Neural cell (in vitro differentiated cells): ENCODE data around the gene TSEN15. TPM values are rescaled to one million over a fixed set of nuclear protein-coding genes. Genes with fewer than 3 reads are reported as not detected.

ENCODE experiments used
- H2AFZ ChIP-seq: fragments of 200-600, 300-800 bp; sonication (generic), shearing (Covaris generic); 2 replicates; pipeline ENCODE4 v1.6.0; 2014; ENCODE audit warnings: low read depth, mild to moderate bottlenecking, antibody characterized with exemption, low read length, moderate library complexity
- H3F3A ChIP-seq: fragments of 200-600 bp; shearing (Covaris generic); 2 replicates; pipeline ENCODE4 v1.6.1; 2016; ENCODE audit warnings: mild to moderate bottlenecking, moderate library complexity, mixed read lengths, antibody characterized with exemption, low read length; ENCODE audit not compliant: insufficient read depth, poor library complexity, severe bottlenecking
- H3K27ac ChIP-seq: fragments of 200-600, 300-800 bp; sonication (generic), shearing (Covaris generic); 2 replicates; pipeline ENCODE4 v1.5.1; 2014; ENCODE audit warnings: mild to moderate bottlenecking, low read length, moderate library complexity
- H3K27me3 ChIP-seq: fragments of 300-800, 200-600 bp; sonication (generic), shearing (Covaris generic); 2 replicates; pipeline ENCODE4 v1.6.0; 2014; ENCODE audit warnings: mild to moderate bottlenecking, low read depth, low read length, moderate library complexity; ENCODE audit not compliant: insufficient read depth
- H3K36me3 ChIP-seq: fragments of 300-800, 200-600 bp; sonication (generic), shearing (Covaris generic); 2 replicates; pipeline ENCODE4 v1.5.1; 2014; ENCODE audit warnings: mild to moderate bottlenecking, antibody characterized with exemption, low read length, moderate library complexity; ENCODE audit not compliant: insufficient read depth
- H3K4me2 ChIP-seq: fragments of 300-800, 200-600 bp; sonication (generic), shearing (Covaris generic); 2 replicates; pipeline ENCODE4 v1.6.0; 2014; ENCODE audit warnings: mild to moderate bottlenecking, low read length
- H3K4me3 ChIP-seq: fragments of 300-800, 200-600 bp; sonication (generic), shearing (Covaris generic); 2 replicates; pipeline ENCODE4 v1.5.1; 2014; ENCODE audit warnings: mild to moderate bottlenecking, low read length, moderate library complexity
- H3K79me2 ChIP-seq: fragments of 200-600 bp; shearing (Covaris generic); replicated peaks from 2 replicates; pipeline ENCODE4 v1.6.0; 2014; ENCODE audit warnings: mild to moderate bottlenecking, low read length, moderate library complexity; ENCODE audit not compliant: insufficient read depth
- H3K9ac ChIP-seq: fragments of 300-800, 200-600 bp; sonication (generic), shearing (Covaris generic); 2 replicates; pipeline ENCODE4 v1.6.1; 2016; ENCODE audit warnings: mild to moderate bottlenecking, low read length, mixed read lengths
- H3K9me2 ChIP-seq: fragments of 200-600 bp; shearing (Covaris generic); 2 replicates; pipeline ENCODE4 v1.6.1; 2016; ENCODE audit warnings: mild to moderate bottlenecking, low read length, mixed read lengths; ENCODE audit not compliant: insufficient read depth
- H3K9me3 ChIP-seq: fragments of 200-600, 300-800 bp; sonication (generic), shearing (Covaris generic); 2 replicates; pipeline ENCODE4 v1.6.1; 2016; ENCODE audit warnings: mild to moderate bottlenecking, mixed run types, low read length, moderate library complexity, mixed read lengths
- H4K20me1 ChIP-seq: fragments of 200-600 bp; shearing (Covaris generic); 2 replicates; pipeline ENCODE4 v1.6.1; 2016; ENCODE audit warnings: mild to moderate bottlenecking, mixed run types; ENCODE audit not compliant: insufficient read depth
- EP300 ChIP-seq: fragments of 450-650 bp; conservative IDR thresholded peaks from 2 replicates; pipeline ENCODE4 v1.6.1; 2014; ENCODE audit warnings: antibody characterized with exemption, mild to moderate bottlenecking, moderate library complexity; ENCODE audit not compliant: poor library complexity, severe bottlenecking
- EZH2 ChIP-seq: fragments of 200-600, 300-800 bp; shearing (Covaris generic), sonication (generic); IDR thresholded peaks from 2 replicates; pipeline ENCODE4 v1.6.1; 2014; ENCODE audit warnings: antibody characterized with exemption, low read length, borderline replicate concordance, mild to moderate bottlenecking; ENCODE audit not compliant: insufficient read depth, poor library complexity, severe bottlenecking
- MXI1 ChIP-seq: fragments of 450-650 bp; conservative IDR thresholded peaks from 2 replicates; pipeline ENCODE4 v1.6.1; 2014; ENCODE audit warnings: antibody characterized with exemption, mild to moderate bottlenecking; ENCODE audit not compliant: poor library complexity, severe bottlenecking
- POLR2AphosphoS5 ChIP-seq: IDR thresholded peaks from 2 replicates; pipeline ENCODE4 v1.6.1; 2012
- RAD21 ChIP-seq: fragments of 450-650 bp; conservative IDR thresholded peaks from 2 replicates; pipeline ENCODE4 v1.6.1; 2014; ENCODE audit warnings: antibody characterized with exemption, mild to moderate bottlenecking, moderate library complexity
- SMC3 ChIP-seq: fragments of 450-650 bp; conservative IDR thresholded peaks from 2 replicates; pipeline ENCODE4 v1.6.1; 2014; ENCODE audit warnings: antibody characterized with exemption, mild to moderate bottlenecking, moderate library complexity; ENCODE audit not compliant: poor library complexity
- TAF1 ChIP-seq: IDR thresholded peaks from 2 replicates; pipeline ENCODE4 v1.6.1; 2012; ENCODE audit warnings: low read depth
- polyA plus RNA-seq: library from polyadenylated mRNA; depleted of rRNA; stranded (reverse); fragments of >200 nt; gene quantifications from 2 replicates; pipeline ENCODE4 v1.2.3, GENCODE V29; 2014
- TF ChIP-seq, protein P1 (sequence below): fragments of 450-650 bp; IDR thresholded peaks from 2 replicates; pipeline ENCODE4 v1.5.1; 2014; ENCODE audit warnings: antibody characterized with exemption, mild to moderate bottlenecking, moderate library complexity; ENCODE audit not compliant: poor library complexity, severe bottlenecking
- TF ChIP-seq, protein P2 (sequence below): IDR thresholded peaks from 2 replicates; pipeline ENCODE4 v1.6.1; 2012; ENCODE audit warnings: borderline replicate concordance

Gene TSEN15
- polyA plus RNA-seq, 1 donor from 2014 or later: 56.9 TPM

DNA sequence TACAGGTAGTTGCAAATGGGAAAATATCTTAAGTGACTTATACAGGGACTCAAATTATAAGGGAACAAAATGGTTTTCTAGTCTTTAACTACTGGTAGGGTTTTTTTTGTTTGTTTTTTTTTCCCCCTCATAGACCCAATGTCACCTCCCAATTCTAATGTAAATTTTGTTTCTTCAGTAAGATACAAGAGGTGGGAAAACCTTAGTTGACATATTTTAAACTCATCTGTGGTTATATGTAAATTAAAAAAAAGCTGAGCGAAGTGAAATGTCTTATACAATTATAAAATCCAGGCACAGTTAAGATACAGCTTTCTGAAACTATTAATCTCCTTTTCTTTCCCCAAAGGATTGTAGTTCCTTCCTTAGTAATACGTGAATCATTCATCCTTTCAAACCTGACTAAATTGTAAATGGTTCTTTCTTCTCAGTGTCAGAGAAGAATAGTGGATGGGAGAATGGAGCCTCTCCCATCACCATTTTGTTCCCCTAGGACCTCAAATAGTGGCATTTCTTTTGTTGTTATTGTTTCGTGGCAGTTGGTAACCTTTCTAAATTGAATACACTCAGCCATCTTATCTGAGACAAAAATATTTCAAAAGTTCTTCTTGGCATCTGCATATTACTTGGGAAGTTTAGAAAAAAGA is 11.2 kb downstream of the TSEN15 start:
- Histone ChIP-seq H3K9me3 (no peaks in the 10 kb centered on the region), H3K27ac (no peak overlapping the region), H3F3A (no peaks in the 10 kb centered on the region), H3K79me2 (no peaks in the 10 kb centered on the region), H3K9ac (no peak overlapping the region), H3K4me2 (no peak overlapping the region), H3K36me3 (no peaks in the 10 kb centered on the region), H3K27me3 (no peaks in the 10 kb centered on the region), H3K4me3 (no peak overlapping the region), H2AFZ (no peak overlapping the region), H4K20me1 (no peaks in the 10 kb centered on the region), H3K9me2 (no peaks in the 10 kb centered on the region)
- no peak for TF ChIP-seq EZH2
- TF ChIP-seq MXI1: no peak
- peak; percentile 27 for TF ChIP-seq EP300
- no peak for TF ChIP-seq RAD21

DNA sequence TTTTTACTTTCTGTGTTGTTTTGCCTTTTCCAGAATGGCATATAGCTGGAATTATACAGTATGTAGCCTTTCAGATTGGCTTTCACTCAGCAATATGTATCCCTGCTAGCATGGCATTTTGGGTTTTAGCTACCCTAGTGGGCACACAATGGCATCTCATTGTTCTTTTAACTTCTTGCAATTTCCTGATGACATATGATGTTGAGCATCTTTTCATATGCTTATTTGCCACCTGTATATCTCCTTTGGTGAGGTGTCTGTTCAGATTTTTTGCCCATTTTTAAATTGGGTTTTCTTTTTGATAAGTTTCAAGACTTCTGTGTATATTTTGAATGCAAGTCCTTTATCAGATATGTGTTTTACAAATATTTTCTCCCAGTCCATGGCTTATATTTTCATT is 14.0 kb downstream of the TSEN15 start:
- Histone ChIP-seq H3K27ac (no peak overlapping the region), H3K79me2 (no peaks in the 10 kb centered on the region), H3K9ac (no peak overlapping the region), H2AFZ (no peak overlapping the region), H3K36me3 (no peaks in the 10 kb centered on the region), H3K4me3 (no peak overlapping the region), H4K20me1 (no peaks in the 10 kb centered on the region), H3F3A (no peaks in the 10 kb centered on the region), H3K9me3 (no peaks in the 10 kb centered on the region), H3K9me2 (no peaks in the 10 kb centered on the region), H3K4me2 (no peak overlapping the region), H3K27me3 (no peaks in the 10 kb centered on the region)
- TF ChIP-seq SMC3: no peak
- TF ChIP-seq, protein P1, sequence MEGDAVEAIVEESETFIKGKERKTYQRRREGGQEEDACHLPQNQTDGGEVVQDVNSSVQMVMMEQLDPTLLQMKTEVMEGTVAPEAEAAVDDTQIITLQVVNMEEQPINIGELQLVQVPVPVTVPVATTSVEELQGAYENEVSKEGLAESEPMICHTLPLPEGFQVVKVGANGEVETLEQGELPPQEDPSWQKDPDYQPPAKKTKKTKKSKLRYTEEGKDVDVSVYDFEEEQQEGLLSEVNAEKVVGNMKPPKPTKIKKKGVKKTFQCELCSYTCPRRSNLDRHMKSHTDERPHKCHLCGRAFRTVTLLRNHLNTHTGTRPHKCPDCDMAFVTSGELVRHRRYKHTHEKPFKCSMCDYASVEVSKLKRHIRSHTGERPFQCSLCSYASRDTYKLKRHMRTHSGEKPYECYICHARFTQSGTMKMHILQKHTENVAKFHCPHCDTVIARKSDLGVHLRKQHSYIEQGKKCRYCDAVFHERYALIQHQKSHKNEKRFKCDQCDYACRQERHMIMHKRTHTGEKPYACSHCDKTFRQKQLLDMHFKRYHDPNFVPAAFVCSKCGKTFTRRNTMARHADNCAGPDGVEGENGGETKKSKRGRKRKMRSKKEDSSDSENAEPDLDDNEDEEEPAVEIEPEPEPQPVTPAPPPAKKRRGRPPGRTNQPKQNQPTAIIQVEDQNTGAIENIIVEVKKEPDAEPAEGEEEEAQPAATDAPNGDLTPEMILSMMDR: no peak
- TF ChIP-seq TAF1: no peak
- TF ChIP-seq, protein P2, sequence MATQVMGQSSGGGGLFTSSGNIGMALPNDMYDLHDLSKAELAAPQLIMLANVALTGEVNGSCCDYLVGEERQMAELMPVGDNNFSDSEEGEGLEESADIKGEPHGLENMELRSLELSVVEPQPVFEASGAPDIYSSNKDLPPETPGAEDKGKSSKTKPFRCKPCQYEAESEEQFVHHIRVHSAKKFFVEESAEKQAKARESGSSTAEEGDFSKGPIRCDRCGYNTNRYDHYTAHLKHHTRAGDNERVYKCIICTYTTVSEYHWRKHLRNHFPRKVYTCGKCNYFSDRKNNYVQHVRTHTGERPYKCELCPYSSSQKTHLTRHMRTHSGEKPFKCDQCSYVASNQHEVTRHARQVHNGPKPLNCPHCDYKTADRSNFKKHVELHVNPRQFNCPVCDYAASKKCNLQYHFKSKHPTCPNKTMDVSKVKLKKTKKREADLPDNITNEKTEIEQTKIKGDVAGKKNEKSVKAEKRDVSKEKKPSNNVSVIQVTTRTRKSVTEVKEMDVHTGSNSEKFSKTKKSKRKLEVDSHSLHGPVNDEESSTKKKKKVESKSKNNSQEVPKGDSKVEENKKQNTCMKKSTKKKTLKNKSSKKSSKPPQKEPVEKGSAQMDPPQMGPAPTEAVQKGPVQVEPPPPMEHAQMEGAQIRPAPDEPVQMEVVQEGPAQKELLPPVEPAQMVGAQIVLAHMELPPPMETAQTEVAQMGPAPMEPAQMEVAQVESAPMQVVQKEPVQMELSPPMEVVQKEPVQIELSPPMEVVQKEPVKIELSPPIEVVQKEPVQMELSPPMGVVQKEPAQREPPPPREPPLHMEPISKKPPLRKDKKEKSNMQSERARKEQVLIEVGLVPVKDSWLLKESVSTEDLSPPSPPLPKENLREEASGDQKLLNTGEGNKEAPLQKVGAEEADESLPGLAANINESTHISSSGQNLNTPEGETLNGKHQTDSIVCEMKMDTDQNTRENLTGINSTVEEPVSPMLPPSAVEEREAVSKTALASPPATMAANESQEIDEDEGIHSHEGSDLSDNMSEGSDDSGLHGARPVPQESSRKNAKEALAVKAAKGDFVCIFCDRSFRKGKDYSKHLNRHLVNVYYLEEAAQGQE: no peak
- TF ChIP-seq POLR2AphosphoS5: no peak
- TF ChIP-seq EZH2: no peak
- no peak for TF ChIP-seq RAD21
- no peak for TF ChIP-seq EP300
- no peak for TF ChIP-seq MXI1
